Stimulated activated CD8-positive, alpha-beta memory T cell treated with anti-CD3 and anti-CD28 coated beads, Interleukin-7, amount 100 ng/mL, for 1 hour (primary cell): ENCODE results near the gene CYP4V2.
"Not testable (repeated sequence)": the region's sequence is repeated elsewhere in the genome, so short reads cannot be mapped to it uniquely, and the experiment has no call there.

Experiments used
- DNase-seq, 2 donors: peaks; one replicate each; pipeline ENCODE4 v3.0.0-alpha.2; 2020; ENCODE audit warnings: low read depth in 2 of 2

The CYP4V2 gene

DNA sequence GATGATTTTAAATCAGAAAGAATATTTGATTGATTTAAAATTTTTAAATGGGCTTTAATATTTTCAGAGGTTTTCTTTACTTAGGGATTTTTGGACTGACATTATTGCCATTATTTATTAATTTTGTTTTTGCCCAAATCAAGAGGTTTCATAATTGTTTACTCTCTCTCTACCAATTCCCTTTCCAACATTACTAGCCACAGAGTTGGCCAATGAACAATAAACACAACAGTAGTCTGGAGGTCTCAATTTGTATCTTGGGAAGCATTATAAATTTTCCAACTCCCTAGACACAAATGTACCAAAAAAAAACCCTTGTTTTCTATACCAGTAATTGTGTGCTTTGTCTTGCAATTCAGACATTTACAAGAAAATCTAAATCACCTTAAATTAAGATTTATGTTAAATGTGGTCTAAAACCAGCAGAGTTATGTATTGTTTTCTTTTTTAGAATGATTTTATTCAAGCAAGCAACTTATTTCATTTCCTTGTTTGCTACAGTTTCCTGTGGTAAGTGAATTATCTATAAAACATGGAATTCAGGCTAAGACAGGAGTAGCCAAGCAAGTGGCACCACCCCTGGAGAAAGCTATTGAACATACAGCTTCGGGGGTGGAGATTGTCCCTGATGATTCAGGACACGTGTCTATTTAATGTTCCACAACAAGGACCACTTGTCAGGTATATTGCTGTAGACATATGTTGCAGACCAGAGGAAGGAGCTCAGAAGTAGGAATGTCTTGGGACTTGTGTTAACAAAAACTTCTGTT is 36.6 kb downstream of the CYP4V2 start:
- no peak for DNase-seq

DNA sequence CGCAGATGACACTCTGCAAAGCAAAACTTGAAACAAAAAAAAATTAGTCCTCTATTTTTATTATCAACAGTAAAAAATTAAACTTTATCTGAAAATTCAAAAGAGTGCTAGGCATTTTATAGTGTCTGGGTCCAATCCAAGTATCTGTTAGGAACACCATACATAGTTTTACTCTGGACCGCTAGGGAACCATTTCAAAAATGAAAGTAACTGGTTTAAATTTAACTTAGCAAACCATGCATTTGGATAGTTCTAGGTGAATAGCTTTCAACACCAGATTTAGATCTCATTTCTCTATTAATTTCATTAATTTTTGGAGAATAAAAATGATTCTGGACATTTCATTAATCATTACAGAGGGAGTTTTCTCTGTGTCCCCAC is 37.1 kb downstream of the CYP4V2 start:
- no peak for DNase-seq

DNA sequence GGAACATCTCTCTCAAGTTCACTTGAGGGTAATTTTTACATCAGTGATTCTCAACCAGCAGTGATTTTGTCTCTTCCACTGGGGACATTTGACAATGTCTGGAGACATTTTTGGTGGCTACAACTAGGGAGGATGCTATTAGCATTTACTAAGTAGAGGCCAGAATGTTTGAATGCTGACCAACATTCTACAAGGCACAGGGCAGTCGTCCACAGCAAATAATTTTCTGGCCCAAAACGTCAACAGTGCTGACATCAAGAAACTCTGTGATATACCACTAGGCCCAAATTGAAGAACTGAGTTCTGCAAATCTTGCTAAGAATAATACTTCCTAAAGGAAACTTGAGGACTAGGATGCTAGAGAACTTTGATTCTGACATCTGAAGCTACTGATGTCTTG is 43.0 kb downstream of the CYP4V2 start:
- DNase-seq: no peak

DNA sequence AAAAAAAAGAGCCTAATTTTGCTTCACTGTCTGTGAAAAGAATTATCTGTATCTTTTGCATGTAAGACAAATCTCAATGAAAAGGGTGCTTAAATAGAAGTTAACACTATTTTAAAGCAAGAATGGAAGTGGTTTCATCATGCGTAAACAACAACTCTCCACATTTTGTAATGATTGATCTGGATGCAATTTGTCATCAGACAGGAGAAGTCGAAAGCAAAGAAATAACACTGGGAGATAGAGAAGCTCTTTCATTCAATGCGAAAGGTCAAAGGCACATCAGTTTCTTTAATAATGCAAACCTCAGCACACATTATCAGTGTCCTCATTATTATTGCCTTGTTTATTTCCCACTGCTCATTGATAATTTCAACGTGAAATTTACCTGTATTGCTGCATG is 44.8 kb downstream of the CYP4V2 start:
- no peak for DNase-seq

DNA sequence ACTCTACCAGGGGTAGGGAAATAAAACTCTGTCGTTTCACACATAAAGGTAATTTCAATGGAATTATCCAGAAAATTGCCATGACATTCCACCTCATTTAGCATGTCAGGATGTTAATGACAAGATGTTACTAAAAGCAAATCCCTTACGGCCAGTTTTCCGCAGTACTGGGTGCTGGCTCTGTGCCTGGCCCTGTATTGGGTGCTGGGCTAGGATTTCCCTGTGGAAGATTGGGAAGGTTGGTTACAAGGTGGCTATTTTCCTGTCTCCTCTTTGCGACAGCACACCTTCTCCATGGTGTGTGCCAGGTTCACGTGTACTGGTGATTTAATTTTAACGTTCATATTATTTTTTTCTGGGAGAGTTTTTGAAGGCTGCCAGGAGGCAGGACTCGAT is 49.1 kb downstream of the CYP4V2 start:
- no peak for DNase-seq

DNA sequence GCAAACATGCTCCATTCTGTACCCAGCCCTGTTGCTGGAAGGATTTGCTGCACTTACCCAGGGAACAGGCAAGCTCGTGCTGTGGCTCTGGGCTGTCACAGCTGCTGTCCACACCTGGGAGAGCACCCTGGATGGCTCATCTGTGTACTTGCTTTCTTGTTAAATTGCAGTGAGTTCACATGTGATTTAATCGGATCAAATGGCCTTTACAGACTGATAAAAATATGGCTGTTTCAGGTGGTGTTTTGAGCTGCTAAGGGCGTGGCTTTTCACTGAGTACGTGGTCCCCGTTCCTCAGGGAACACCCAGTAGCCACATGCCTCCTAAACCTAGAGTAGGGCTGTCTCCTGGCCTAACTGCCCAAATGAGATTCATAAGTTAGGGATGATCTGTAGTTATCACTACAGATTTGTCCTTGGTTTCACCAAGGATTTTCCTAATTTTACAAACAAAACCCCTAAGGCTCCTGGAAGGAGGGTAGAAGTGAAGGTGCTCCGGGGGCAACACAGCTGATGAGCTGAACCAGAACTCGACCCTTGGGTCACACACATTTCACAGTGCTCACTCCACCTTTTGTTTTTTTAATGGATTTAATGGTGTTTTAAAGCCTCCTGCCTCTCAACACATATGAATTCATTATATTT is 49.6 kb downstream of the CYP4V2 start:
- no peak for DNase-seq

DNA sequence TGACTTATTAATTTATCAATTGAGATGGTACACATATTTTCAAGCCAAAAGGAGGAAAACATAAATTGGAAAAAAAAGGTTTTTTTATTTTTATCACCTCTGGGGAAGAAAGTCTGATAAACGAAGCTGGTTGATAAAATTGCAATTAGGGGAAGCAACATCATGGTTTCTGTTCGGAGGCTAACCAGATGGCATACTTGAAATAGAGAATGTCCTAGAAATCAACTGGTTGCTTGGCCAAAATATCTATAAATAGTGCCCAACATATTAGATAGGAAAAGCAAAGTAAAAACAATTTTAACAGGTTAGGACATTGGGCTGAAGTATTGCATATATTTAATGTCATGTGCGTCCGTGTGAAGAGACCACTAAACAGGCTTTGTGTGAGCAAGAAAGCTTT is 50.2 kb downstream of the CYP4V2 start:
- DNase-seq: no peak

DNA sequence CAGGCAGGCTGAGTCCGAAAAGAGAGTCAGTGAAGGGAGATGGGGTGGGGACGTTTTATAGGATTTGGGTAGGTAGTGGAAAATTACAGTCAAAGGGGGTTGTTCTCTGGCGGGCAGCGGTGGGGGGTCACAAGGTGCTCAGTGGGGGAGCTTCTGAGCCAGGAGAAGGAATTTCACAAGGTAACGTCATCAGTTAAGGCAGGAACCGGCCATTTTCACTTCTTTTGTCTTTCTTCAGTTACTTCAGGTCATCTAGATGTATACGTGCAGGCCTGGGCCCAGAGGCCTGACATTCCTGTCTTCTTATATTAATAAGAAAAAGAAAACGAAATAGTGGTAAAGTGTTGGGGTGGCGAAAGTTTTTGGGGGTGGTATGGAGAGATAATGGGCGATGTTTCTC is 50.7 kb downstream of the CYP4V2 start:
- DNase-seq: not testable (repeated sequence)

DNA sequence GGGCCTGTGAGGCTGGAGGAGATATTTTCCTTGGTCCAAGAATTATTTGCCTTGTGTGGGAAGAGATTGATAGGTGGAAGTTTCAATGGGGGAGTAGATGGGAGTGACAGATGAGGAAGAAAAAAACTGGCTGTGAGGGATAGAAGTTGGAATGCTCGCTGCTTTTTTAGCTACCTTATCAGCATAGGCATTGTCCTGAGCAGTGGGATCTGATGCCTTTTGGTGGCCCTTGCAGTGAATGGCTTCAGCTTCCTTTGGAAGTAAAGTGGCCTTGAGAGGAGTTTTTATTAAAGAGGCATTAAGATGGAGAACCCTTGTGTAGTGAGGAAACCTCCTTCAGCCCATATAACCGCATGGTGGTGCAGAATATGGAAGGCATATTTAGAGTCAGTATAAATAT is 52.0 kb downstream of the CYP4V2 start:
- no peak for DNase-seq

DNA sequence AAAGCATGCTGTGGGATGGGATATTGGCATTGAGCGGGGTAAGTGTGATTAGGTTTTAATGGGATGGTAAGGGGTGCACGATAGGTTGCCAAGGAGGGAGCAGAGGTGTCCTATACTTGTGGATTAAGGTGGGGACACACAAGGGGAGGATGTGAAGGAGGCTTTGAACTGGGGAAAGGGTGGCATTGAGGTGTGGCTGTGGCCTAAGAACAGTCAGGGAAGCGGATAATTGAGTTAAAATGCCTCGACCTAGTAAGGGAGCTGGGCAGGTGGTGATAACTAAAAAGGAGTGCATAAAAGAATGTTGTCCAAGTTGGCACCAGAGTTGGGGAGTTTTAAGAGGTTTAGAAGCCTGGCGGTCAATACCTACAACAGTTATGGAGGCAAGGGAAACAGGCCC is 53.5 kb downstream of the CYP4V2 start:
- no peak for DNase-seq

DNA sequence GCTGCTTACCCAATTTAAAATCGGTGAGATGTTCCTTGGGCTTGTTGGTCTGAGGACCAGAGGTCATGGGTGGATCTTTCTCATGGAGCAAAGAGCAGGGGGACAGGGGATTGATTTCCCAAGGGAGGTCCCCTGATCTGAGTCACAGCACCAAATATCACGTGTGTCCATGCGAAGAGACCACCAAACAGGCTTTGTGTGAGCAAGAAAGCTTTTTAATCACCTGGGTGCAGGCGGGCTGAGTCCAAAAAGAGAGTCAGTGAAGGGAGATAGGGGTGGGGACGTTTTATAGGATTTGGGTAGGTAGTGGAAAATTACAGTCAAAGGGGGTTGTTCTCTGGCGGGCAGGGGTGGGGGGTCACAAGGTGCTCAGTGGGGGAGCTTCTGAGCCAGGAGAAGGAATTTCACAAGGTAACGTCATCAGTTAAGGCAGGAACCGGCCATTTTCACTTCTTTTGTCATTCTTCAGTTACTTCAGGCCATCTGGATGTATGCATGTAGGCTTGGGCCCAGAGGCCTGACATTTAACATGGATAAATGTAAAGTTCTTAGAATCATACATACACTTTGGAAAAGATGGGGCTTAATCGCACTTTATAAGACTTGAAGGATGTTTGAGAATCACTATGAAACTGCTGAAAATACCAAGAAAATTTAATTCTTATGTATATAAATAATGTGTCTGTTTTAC is 55.8 kb downstream of the CYP4V2 start:
- DNase-seq: not testable (repeated sequence)

DNA sequence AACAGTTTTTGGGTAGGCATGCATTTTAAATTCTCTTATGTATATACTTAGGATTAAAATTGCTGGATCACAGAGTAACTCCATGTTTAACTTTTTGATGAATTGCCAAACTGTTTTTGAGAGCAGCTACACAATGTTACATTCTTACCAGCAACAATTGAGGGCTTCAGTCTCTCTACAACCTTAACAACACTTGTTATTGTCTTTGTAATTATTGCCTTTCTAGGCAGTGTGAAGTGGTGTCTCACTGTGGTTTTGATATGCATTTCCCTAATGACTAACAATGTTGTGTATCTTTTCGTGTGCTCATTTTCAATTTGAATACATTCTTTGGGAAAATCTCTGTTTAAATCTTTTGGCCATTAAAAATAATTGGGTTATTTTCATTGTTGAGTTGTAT is 57.3 kb downstream of the CYP4V2 start:
- no peak for DNase-seq

DNA sequence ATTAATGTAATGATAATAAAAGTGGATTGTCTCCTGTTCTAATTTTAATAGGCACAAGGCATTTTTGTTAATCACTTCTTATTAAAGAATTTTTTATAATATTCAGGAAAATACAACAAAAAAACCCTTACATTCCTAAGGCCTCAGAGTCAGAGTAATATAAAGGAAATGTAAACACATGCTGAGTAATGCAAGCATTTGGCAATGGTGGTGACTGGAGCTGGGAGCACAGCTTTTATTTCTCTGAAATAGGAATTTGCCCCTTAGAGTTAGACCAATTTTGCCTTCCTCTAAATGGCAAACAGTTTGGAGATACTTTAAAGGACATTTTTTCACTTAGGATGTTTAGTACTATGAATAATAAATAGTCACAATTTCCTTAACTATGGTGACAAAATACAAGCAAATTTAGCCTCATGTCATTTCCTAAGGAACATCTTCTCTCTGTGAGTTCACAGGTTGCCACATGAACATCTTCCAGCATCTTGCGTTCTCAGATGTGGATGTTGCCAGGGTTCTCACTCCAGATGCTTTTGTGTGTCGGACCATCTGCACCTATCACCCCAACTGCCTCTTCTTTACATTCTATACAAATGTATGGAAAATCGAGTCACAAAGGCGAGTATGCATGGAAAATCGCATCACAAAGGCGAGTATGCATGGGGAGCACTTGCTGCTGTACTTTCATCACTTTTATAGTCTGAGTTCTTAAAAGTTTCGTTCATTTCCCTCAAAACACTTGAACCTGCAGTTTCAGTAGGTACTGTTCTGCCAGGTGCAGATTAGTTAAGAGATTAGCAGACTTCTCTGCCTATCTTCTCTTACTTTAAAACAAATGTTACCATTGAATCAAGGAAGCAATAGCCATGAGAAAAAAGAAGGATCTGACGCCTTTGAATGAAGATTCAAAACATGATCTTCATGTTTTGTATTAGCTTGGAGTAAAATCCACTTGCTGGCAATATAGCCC is 58.7 kb downstream of the CYP4V2 start:
- no peak for DNase-seq

DNA sequence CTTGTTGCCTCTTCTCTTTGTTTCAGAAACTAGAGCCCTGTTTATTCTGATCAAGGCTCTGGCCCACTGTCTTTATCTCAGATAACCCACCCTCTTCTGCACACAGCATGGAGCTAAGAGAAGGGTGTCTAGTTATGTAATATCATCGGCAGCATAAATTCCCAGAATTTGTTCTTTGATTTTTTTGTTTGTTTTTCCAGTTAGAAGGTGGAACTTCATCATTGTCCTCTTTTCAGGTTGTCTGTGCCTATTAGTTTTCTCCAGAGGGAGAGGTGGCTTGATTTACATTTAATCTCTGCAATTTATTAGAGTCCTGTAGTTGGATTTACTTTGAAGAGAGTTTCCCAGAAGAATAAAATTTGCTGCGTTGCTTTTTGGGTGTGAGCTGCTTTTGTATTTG is 59.4 kb downstream of the CYP4V2 start:
- DNase-seq: no peak

DNA sequence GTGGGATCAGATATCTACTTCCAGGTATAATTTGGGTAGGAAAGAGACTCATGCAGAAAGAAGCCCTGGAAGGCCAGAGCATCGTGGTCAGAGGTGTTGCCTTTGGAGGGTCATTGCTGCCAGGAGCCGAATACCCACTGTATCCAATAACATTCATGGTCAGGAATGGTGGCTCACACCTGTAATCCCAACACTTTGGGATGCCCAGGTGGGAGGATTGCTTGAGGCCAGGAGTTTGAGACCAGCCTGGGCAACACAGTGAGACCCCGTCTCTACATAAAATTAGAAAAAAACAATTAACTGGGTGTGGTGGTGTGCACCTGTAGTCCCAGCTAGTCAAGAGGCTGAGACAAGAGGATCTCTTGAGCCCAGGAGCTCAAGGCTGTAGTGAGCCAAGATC is 63.8 kb downstream of the CYP4V2 start:
- no peak for DNase-seq

DNA sequence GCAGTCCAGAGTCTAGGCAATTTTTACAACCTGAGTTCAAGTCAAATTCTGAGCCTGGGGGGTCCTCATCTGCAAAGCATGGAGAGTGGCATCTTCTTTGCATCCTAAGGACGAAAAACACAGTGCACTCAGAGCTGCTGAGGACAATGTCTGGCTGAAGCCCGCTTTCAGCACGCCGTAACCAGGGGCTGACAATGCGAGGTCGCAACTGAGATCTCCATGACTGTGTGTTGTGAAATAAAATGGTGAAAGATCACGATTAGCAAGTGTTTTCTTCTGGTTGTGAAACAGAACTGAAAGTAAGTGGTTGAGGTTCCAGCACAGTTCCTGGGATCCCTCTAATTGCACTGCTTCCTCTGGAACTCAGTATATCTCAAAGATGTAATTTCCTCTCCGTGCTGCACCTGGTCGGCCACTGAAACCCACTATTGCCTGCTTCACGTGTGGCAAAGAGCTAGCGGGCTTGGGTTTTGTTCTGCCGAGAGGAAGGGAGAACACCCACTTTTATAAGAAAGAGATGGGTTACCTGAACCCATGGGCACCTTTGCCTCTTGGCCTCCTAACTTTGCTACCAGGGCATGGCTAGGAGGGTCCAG is 66.9 kb downstream of the CYP4V2 start:
- DNase-seq: no peak

DNA sequence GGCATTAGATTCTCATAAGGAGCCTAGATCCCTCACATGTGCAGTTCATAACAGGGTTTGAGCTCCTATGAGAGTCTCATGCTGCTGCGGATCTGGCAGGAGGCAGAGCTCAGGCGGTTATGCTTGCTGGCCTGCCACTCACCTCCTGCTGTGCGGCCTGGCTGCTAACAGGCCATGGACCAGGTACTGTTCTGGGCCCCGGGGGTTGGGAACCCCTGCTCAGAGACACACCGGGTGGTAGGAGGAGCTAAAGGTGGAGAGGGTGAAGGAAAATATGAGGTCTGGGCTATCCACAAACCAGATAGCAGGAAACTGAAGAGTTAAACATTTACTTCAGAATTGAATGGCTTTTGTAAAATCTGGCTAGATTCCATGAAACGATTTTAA is 68.7 kb downstream of the CYP4V2 start:
- no peak for DNase-seq
